ENCODE results near the gene NAV2.
"Not testable (repeated sequence)": the region's sequence is repeated elsewhere in the genome, so short reads cannot be mapped to it uniquely, and the experiment has no call there.

The NAV2 gene

GRCh38 chr11:19921976-19922688 lies 209.5 kb downstream of the NAV2 start:
- DNase-seq (ENCODE audit: extremely low read depth, low read depth), result no peak
- TF ChIP-seq, protein P1, sequence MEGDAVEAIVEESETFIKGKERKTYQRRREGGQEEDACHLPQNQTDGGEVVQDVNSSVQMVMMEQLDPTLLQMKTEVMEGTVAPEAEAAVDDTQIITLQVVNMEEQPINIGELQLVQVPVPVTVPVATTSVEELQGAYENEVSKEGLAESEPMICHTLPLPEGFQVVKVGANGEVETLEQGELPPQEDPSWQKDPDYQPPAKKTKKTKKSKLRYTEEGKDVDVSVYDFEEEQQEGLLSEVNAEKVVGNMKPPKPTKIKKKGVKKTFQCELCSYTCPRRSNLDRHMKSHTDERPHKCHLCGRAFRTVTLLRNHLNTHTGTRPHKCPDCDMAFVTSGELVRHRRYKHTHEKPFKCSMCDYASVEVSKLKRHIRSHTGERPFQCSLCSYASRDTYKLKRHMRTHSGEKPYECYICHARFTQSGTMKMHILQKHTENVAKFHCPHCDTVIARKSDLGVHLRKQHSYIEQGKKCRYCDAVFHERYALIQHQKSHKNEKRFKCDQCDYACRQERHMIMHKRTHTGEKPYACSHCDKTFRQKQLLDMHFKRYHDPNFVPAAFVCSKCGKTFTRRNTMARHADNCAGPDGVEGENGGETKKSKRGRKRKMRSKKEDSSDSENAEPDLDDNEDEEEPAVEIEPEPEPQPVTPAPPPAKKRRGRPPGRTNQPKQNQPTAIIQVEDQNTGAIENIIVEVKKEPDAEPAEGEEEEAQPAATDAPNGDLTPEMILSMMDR (IDR thresholded peaks at IDR 0.05; ENCODE audit: low read depth, low read length), result no peak

DNA sequence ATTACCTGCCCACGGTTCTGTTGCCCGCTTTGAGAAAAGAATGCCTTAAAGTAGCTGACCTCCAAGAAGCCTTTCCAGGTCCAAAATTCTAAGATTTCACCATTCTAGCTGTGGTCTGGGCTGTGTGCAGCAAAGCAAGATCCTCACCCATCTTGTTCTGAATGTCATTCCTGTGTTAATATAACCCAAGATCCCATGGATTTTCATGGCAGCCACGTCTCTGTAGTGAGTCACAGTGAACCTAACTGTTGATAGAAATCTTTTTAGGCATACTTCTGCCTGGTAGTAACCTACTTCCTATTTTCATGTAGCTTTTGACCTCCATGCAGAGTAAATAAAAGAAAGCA lies 210.0 kb downstream of the NAV2 start:
- TF ChIP-seq, protein P1 (IDR thresholded peaks at IDR 0.05; ENCODE audit: low read depth, low read length), result no peak
- DNase-seq (ENCODE audit: extremely low read depth, low read depth), result no peak

DNA sequence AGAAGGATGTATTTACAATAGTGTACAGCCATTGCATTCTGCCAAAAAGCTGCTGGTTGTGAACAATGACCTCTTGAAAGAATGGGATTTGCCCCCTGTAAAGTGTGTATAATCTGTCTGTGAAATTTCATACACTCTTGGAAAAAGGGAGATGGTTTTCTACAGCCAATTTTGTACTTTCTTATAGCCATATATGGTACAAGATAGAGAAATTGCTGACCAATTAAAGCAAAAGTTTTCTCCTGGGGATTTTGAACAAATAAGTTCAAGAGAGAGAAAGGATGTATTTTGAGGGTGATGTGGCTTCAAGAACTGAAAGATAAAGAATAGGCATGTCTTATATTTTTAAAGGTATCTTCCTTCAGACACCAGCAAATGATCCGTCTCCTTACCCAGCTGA lies 211.0 kb downstream of the NAV2 start:
- TF ChIP-seq, protein P1 (IDR thresholded peaks at IDR 0.05; ENCODE audit: low read depth, low read length), result no peak
- DNase-seq (ENCODE audit: extremely low read depth, low read depth), result no peak

DNA sequence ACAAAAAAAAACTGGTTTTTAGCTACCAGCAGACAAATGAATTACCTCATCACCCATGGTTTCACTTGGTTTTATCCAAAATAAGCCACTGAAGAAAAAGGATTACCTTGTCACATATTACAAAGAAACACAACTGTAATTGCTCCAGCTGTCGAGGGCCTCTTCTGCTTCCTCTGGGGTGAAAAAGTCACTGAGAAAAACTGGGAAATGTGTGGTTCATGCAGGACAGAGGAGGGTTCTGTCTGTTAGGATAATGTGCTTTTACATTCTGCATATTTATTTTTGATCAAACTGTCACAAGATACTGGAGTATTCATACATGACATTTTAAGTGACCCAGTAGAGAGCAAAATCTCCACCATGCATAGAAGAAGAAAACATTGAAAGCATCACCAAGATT lies 211.7 kb downstream of the NAV2 start:
- no peak for DNase-seq (ENCODE audit: extremely low read depth, low read depth)
- TF ChIP-seq, protein P1 (IDR thresholded peaks at IDR 0.05; ENCODE audit: low read depth, low read length), result no peak

- TF ChIP-seq, protein P1 (IDR thresholded peaks at IDR 0.05; ENCODE audit: low read depth, low read length), result no peak
- DNase-seq (ENCODE audit: extremely low read depth, low read depth), result no peak
Observed at GRCh38 chr11:19924716-19925115, 212.1 kb downstream of the NAV2 start.

DNA sequence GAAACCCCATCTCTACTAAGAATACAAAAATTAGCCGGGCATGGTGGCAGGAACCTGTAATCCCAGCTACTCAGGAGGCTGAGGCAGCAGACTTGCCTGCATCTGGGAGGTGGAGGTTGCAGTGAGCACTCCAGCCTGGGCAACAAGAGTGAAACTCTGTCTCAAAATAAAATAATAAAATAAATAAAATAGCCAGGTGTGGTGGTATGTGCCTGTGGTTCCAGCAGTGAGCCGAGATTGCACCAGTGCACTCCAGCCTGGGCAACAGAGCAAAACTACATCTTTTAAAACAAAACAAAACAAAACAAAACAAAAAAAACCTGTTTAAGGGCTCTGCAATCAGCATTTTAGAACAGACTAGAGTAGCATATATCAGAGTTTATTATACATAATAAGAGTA lies 214.8 kb downstream of the NAV2 start:
- DNase-seq (ENCODE audit: extremely low read depth, low read depth), result not testable (repeated sequence)

GRCh38 chr11:19929147-19929546 lies 216.5 kb downstream of the NAV2 start:
- DNase-seq (ENCODE audit: extremely low read depth, low read depth), result no peak
- TF ChIP-seq, protein P1 (IDR thresholded peaks at IDR 0.05; ENCODE audit: low read depth, low read length), result no peak

DNA sequence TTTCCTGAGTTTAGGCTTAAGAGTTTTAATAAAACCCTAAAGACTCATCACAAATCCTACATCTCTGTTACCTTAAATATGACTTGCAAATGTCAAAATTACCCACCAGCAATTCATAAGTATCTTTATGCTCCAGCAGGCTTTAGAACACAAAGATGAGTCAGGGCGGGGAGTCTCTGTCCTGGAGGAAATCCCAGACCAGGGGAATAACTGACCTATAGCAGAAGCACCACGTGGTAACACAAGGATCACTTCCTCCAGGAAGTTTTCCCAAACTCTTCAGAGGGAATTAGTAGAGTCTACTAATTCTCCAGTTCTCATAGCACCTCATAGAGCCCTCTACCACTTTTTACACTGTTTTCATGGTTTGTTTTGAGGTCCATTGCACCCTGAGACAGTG lies 217.0 kb downstream of the NAV2 start:
- DNase-seq (ENCODE audit: extremely low read depth, low read depth), result no peak
- TF ChIP-seq, protein P1 (IDR thresholded peaks at IDR 0.05; ENCODE audit: low read depth, low read length), result no peak

All from AG09319 (cell line).